ENCODE measurements around the gene FAM184A.
"Not testable (repeated sequence)": the region's sequence is repeated elsewhere in the genome, so short reads cannot be mapped to it uniquely, and the experiment has no call there.

The FAM184A gene

GRCh38 chr6:119028091-119028490 is 50.4 kb downstream of the FAM184A start:
- no peak for FAIRE-seq

DNA sequence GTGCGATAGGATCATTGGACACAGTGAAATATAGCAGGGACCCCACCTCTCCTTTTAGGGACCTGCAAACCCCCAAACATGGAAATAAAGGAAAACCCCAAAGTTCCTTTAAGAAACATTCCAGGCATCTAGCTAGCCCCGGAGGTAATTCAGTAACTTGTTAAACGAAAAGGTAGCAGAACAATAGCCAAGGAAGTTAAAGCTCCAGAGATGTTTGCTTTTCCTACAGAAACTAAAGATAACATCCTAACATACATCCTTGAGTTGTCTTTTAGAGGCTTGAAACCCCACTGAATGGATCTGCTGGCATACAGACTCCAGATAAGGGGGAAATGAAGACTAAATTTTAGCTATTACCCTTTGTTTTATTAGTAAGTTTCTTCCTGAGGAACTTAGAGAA is 51.0 kb downstream of the FAM184A start:
- no peak for FAIRE-seq
- TF ChIP-seq CTCF (IDR thresholded peaks at IDR 0.05; ENCODE audit: insufficient read depth, missing control alignments): no peak

More at GRCh38 chr6:119028091-119028490, 50.4 kb downstream of the FAM184A start:
- no peak for TF ChIP-seq CTCF (IDR thresholded peaks at IDR 0.05; ENCODE audit: insufficient read depth, missing control alignments)
- DNase-seq (ENCODE audit: insufficient read length, low spot score): no peak

GRCh38 chr6:119026822-119027221 is 51.6 kb downstream of the FAM184A start:
- no peak for TF ChIP-seq CTCF (IDR thresholded peaks at IDR 0.05; ENCODE audit: insufficient read depth, missing control alignments)
- DNase-seq (ENCODE audit: insufficient read length, low spot score): no peak
- FAIRE-seq: no peak

More for the DNA sequence above, 51.0 kb downstream of the FAM184A start:
- DNase-seq (ENCODE audit: insufficient read length, low spot score): no peak

- no peak for TF ChIP-seq CTCF (IDR thresholded peaks at IDR 0.05; ENCODE audit: insufficient read depth, missing control alignments)
- FAIRE-seq: no peak
These were observed 52.7 kb downstream of the FAM184A start for GRCh38 chr6:119025793-119026192.

GRCh38 chr6:119024111-119024510 is 54.4 kb downstream of the FAM184A start:
- no peak for TF ChIP-seq CTCF (IDR thresholded peaks at IDR 0.05; ENCODE audit: insufficient read depth, missing control alignments)
- FAIRE-seq: peak; percentile 61
- DNase-seq (ENCODE audit: insufficient read length, low spot score): no peak

More at GRCh38 chr6:119025793-119026192, 52.7 kb downstream of the FAM184A start:
- DNase-seq (ENCODE audit: insufficient read length, low spot score): no peak

- DNase-seq (ENCODE audit: insufficient read length, low spot score): no peak
- TF ChIP-seq CTCF (IDR thresholded peaks at IDR 0.05; ENCODE audit: insufficient read depth, missing control alignments): no peak
- FAIRE-seq: no peak
These were observed 55.7 kb downstream of the FAM184A start for GRCh38 chr6:119022796-119023195.

GRCh38 chr6:119020597-119021561 is 57.6 kb downstream of the FAM184A start:
- DNase-seq (ENCODE audit: insufficient read length, low spot score): no peak

GRCh38 chr6:119015165-119015564 is 63.3 kb downstream of the FAM184A start:
- not testable (repeated sequence) for FAIRE-seq; DNase-seq (ENCODE audit: insufficient read length, low spot score)

More at GRCh38 chr6:119020597-119021561, 57.6 kb downstream of the FAM184A start:
- TF ChIP-seq CTCF (IDR thresholded peaks at IDR 0.05; ENCODE audit: insufficient read depth, missing control alignments): no peak
- FAIRE-seq: no peak
